A549 treated with AZD9567 at 1 μM for 4 hours (cell line): ENCODE data around the gene SLC2A4. TPM values are rescaled to one million over a fixed set of nuclear protein-coding genes. Genes with fewer than 3 reads are reported as not detected.

Experiments
- total RNA-seq: library from RNA; stranded (reverse); fragments of 200-300 nt; extraction: Qiagen RNA extraction; gene quantifications from 5 replicates; pipeline ENCODE4 v1.2.3, GENCODE V29; 2022; ENCODE audit not compliant: insufficient read depth

The SLC2A4 gene
- total RNA-seq = 0.28 to 0.45 TPM (median 0.37 TPM) in 4 of 5 replicates, not detected in the other

GRCh38 chr17:7281074-7281952 lies at the start of gene SLC2A4:
Gene SLC2A4 (plus strand): TSS chr17:7281718. CDS start chr17:7281935, 217 bp downstream.

DNA sequence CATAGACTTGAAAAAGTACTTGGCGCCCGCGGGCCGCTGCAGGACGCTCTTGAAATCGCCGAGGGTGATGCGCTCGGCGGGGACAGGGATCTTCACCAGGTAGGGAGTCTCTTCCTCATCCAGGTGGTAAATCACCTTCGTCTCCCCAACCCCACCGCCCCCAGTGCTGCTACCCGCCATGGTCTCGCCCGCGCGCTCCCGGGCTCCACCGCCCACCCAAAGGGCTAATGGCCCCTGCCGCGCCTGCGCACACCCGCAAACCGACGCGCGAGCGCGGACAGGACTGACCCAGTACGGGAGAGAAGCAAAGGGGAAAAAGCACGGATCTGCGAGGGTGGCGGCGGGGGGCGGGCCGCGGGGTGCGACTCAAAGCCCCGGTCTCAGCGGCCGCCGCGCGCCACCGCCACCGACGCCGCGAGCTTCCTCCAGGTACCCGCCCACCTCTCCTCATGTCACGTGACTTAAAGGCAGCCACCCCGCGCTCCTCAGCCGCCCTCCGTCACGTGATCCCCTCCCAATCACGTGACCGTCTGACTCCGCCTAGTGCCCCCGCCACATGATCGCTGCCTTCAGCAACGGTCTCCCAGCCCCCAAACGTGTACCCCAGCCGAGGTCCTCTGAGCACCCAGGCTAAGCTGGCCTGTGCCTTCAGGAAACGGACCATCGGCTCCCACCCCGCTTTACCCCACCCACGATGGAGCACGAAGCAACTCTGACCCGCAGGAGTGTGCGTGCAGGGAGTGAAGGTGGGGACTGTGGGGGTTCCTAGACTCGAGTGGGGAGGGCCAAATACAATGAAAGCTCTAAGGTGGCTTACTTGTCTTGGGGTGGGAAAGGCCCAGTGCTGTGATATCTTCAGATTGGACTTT lies 47.2 kb upstream of the SLC2A4 start, which contains the start of gene DVL2:
Gene DVL2 (minus strand): TSS at position 435 of the 869 bp plus-strand sequence. CDS start 255 bp downstream, at position 180.

GRCh38 chr17:7239091-7240027 lies 42.2 kb upstream of the SLC2A4 start, which contains the start of gene PHF23:
Gene PHF23 (minus strand): TSS chr17:7239457. CDS start chr17:7239279, 178 bp downstream.

GRCh38 chr17:7241783-7242716 lies 39.5 kb upstream of the SLC2A4 start, which contains the start of gene GABARAP:
Gene GABARAP (minus strand): TSS chr17:7242449. CDS start chr17:7242330, 119 bp downstream.

DNA sequence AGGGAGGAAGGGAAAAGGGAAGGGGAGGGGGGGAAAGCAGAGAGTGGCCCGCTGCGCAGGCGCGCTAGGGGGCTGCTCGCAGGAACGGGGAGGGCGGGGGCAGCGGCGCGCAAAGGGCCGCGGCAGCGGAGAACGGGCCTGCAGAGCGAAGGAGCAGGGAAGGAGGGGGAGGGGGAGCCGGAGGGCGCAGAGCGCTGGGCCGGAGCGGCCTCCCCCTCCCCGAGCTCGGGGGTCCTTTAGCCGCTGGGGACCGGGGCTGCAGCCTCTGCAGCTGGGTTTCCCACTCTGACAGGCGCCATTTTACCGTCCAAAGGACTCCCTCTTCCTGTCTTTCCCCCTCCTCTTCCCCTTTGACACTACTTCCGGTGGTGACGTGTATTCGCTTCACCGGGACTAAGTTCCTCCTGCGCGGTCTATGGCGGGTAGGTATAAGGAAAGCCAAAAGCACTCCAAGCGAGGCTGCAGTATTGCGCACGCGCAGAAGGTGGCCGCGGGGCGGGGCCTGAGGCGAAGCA lies 29.8 kb upstream of the SLC2A4 start, which contains the start of gene CTDNEP1:
Gene CTDNEP1 (minus strand): TSS at position 74 of the 515 bp plus-strand sequence. CDS start 438 bp downstream, outside the sequence.

GRCh38 chr17:7252176-7253043 lies 29.1 kb upstream of the SLC2A4 start, which contains the start of gene ELP5:
Gene ELP5 (plus strand): TSS chr17:7252215. CDS start chr17:7252551, 336 bp downstream.

DNA sequence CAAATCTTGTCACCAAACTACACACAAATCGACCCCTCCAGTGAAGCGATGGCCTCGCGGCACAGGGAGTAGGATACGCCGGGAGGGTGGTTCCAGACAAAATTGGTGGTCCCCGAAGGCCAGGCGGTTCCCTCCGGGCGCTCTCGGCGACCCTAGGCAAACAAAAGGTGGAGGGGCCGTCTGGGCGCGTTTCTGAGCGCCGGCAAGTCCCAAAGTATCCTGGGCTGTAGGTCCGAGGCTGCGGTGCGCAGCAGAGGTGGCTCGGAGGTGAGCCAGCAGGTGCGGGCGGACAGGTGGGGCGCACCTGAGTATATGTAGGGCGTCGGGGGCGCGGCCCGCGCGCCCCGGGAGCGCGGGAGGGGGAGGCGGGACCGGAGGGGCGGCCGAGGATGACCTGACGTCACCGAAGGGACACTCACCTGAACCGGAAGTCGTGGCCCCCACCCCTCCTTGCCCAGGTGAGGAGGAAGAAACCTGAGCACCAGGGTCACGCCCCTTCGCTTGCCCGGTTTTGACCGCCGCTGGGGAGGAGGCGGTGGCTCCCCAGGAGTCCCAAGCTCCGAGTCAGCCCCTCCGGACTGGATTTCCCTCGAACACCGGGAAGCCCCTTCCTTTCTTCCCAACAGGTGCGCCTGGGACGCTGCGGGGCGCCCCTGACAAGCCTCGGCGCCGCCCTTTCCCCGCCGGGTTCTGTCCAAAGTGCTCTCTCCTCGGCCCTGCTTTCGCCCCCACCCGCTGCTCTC lies 19.2 kb upstream of the SLC2A4 start, which contains the start of gene CLDN7:
Gene CLDN7 (minus strand): TSS at position 287 of the 743 bp plus-strand sequence. CDS start 435 bp downstream, outside the sequence.

DNA sequence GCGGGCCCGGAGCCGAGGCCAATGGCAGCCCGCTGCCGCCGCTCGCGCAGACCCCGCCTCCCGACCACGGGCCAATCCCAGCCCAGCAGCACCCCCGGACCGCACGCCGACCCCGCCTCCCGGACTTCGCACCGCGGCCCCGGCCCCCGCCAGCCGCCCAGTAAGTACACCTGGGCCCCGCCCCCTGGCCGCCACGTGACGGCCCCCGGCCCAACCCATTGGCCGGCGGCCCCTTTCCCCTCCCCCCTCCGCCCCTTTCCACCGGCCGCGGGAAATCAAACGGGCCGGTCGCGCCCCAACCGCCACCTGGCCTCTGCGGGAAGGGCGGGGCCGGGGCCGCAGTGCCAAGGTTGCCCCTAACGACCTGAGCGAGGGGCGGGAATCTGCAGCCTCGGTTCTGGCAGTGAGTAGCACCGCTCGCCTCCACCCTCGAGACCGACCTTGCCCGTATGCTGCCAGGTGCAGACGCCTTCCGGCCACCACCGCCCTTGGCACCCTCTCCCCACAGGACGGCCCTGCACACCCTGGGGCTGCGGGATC lies 13.2 kb downstream of the SLC2A4 start, which contains the start of gene YBX2:
Gene YBX2 (minus strand): TSS at position 26 of the 540 bp plus-strand sequence. CDS start 139 bp downstream, outside the sequence.

GRCh38 chr17:7306911-7307685 lies 25.6 kb downstream of the SLC2A4 start, which contains the start of gene EIF5A:
Gene EIF5A (plus strand): TSS chr17:7307628. CDS start chr17:7309636, 2,008 bp downstream.

DNA sequence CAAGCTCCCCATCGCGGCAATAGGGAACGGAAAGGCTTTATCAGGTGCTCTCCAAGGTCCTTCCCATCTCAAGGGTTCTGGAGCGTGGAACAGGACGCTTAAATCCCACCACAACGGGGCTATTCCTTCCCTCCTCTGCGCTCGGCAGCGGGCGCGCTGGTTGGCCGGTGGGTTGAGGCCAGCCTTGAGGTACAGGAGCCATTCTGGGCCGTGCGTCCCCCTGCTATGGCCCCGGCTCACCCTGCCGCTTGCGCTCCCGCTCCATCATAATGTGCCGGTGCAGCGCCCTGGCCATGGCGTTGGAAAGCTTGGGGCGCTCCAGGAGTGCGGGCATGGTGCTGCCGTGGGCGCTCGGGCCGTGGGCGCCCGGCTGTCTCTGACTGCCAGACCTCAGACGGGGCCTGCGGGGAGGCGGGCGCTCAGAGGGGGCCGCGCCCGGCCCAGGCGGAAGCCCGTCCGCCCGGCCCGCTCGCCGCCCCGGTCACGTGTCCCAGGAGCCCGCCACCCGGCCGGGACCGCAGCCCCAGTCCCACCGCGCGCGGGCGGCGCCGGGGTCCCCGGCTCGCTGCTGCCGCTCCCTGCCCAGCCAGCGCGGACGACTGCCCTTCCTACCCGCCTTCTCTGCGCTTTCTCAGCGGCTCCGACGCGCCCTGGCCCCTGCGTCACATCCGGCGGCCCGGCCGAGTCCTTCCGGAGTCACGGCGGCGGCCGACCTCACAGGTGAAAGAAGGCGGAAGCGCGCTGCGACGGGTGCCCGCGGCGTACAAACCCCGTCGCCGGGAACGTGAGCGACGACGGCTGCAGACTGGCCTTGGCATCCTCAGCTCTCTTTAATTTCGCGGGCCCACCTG lies 33.4 kb downstream of the SLC2A4 start, which contains the start of gene GPS2:
Gene GPS2 (minus strand): TSS at position 642 of the 851 bp plus-strand sequence. CDS start 308 bp downstream, at position 334.

DNA sequence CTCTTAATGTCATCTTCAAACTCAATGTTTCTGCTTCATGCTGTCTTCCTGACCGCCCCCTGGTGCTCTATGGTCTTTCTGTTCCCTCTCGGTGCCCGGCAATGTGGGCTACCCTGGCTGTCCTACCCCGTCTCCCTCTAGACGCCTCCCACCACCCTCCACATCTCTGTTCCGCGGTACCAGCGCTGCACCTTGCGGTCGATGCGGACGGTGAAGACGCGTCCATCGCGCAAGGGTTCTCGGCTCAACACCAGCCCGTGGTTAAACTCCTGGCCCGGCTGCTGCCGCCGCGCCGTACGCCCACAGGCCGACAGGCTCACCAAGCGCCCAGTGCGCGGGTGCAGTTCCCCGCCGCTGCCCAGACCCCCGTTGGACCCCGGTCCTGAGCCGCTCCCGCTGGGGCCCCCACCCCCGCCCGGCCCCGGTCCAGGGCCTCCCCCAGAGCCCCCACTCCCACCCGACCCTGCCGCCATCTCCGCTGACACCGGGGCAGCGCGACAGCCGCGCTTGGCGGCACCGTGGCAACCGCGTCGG lies 47.4 kb downstream of the SLC2A4 start, which contains the start of gene NEURL4:
Gene NEURL4 (minus strand): TSS at position 496 of the 534 bp plus-strand sequence. CDS start 23 bp downstream, at position 473.

DNA sequence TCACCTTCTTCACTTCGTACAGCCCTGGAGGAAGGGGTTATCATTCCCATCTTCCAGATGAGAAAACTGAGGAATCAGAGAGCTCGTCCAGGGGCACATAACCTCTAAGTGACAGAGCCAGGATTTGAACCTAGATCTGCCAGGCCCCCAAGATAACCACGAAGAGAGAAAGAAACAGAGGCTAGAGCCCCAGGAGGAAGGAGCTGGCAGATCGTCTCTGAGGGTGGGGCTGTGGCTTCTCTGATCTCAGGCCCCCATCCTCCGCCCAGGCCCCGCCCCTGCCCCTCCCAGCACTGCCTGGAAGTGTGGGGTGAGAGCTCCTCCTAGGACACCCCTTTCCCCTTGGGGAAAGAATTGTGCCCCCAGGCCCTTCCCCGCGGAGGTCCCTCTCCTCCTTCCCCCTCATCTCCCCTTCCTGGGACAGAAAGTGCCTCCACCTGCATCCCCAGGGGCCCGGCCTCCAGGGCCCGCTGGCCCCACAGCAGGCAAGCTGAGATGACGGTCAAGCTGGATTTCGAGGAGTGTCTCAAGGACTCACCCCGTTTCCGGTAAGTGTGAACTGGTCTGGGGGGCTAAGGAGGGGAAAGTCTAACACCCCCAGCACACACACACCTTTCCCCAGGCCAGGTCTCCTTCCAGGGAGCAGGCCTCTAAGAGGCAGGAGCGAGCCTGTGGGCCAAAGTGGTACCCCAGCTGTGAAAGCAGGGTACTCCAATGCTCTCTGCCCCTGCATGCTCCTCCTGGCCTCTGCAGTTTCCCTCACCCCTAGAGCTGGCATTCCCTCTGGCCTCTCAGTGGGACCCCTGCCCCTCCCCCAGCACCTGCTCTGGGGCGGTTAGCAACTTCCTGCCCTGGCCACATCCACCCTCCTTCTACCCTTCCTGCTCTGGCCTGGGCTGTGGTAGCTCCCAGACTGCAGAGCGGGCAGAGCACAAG lies 55.0 kb downstream of the SLC2A4 start, which contains the start of gene ACAP1:
Gene ACAP1 (plus strand): TSS at position 290 of the 936 bp plus-strand sequence. CDS start 206 bp downstream, at position 496.

